ENCODE measurements around the gene LRRC46.
A peak's percentile ranks its signal among the peaks of the same experiment; 100 is the strongest.

Gene LRRC46

GRCh38 chr17:47872019-47872650, 40.7 kb downstream of the LRRC46 start:
- no peaks in the 10 kb centered on the region for H3K9me3 Mint-ChIP-seq
- TF ChIP-seq, protein P1, sequence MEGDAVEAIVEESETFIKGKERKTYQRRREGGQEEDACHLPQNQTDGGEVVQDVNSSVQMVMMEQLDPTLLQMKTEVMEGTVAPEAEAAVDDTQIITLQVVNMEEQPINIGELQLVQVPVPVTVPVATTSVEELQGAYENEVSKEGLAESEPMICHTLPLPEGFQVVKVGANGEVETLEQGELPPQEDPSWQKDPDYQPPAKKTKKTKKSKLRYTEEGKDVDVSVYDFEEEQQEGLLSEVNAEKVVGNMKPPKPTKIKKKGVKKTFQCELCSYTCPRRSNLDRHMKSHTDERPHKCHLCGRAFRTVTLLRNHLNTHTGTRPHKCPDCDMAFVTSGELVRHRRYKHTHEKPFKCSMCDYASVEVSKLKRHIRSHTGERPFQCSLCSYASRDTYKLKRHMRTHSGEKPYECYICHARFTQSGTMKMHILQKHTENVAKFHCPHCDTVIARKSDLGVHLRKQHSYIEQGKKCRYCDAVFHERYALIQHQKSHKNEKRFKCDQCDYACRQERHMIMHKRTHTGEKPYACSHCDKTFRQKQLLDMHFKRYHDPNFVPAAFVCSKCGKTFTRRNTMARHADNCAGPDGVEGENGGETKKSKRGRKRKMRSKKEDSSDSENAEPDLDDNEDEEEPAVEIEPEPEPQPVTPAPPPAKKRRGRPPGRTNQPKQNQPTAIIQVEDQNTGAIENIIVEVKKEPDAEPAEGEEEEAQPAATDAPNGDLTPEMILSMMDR (IDR thresholded peaks at IDR 0.05): no peak
- H3K36me3 Mint-ChIP-seq (ENCODE audit: low read depth): no peaks in the 10 kb centered on the region
- DNase-seq: peak; percentile 57
- peaks cover 7% of the 10 kb centered on the region for H3K27me3 Mint-ChIP-seq (ENCODE audit: low read depth, poor library complexity)
- no peak overlapping the region for H3K27ac Mint-ChIP-seq
- peaks cover 90% of the 10 kb centered on the region for H3K4me1 Mint-ChIP-seq
- peak overlapping the region; percentile 52 for H3K4me3 Mint-ChIP-seq

- no peaks in the 10 kb centered on the region for H3K9me3 Mint-ChIP-seq
- TF ChIP-seq, protein P1 (IDR thresholded peaks at IDR 0.05): no peak
- H3K36me3 Mint-ChIP-seq (ENCODE audit: low read depth): no peaks in the 10 kb centered on the region
- DNase-seq: no peak
- peaks cover 7% of the 10 kb centered on the region for H3K27me3 Mint-ChIP-seq (ENCODE audit: low read depth, poor library complexity)
- H3K27ac Mint-ChIP-seq: no peak overlapping the region
- H3K4me3 Mint-ChIP-seq: peak overlapping the region; percentile 60
- peaks cover 90% of the 10 kb centered on the region for H3K4me1 Mint-ChIP-seq
These were observed 41.2 kb downstream of the LRRC46 start for GRCh38 chr17:47872651-47873161.

DNA sequence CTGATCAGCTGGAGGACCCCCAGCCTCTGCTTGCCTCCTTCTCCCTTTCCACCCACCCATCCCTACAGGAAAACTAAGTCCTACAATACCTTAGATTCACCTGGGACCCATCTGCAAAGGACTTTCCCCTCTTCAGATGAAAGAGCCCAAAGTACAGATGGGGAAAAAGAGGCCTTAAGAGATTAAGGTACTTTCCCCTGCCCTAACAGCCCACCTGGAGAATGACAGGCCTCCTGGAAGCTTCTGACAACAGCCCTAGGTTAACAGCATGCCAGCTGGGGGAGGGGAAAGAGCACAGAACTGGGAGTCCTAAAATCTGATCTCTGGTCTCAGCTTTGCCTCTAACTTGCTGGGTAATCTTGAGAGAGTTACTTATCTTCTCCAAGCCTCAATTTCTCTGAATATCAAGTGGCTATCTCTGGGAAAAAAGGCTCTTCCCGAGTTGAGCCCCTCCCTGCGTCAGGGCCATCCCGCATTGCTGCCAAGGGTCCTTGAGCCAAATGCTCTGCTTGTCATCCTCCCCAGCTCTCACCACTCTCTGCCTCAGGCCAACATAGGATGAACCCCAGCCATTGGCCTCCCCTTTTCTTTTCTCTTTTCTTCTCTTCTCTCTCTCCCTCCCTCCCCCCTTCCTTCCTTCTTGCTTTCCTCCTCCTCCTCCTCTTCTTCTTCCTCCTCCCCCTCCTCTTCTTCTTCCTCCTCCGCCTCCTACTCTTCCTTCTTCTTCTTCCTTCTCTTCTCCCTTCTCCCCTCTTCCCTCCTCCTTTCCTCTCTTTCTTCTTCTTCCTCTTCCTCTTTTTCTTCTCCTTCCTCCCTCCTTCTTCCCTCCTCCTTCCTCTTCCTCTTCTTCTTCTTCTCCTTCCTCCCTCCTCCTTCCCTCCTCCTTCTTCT, 42.0 kb downstream of the LRRC46 start:
- Mint-ChIP-seq H3K4me3 (peak overlapping the region; percentile 60), H3K4me1 (peaks cover 90% of the 10 kb centered on the region), H3K36me3 (ENCODE audit: low read depth) (no peaks in the 10 kb centered on the region), H3K27ac (no peak overlapping the region), H3K9me3 (no peaks in the 10 kb centered on the region), H3K27me3 (ENCODE audit: low read depth, poor library complexity) (peaks cover 7% of the 10 kb centered on the region)
- no peak for DNase-seq
- TF ChIP-seq, protein P1 (IDR thresholded peaks at IDR 0.05): no peak

GRCh38 chr17:47875011-47875985, 43.8 kb downstream of the LRRC46 start:
- TF ChIP-seq, protein P1 (IDR thresholded peaks at IDR 0.05): no peak
- Mint-ChIP-seq H3K27me3 (ENCODE audit: low read depth, poor library complexity) (peaks cover 11% of the 10 kb centered on the region), H3K9me3 (no peaks in the 10 kb centered on the region), H3K36me3 (ENCODE audit: low read depth) (no peaks in the 10 kb centered on the region), H3K4me1 (peaks cover 90% of the 10 kb centered on the region), H3K4me3 (peak overlapping the region; percentile 31), H3K27ac (no peak overlapping the region)
- DNase-seq: no peak

DNA sequence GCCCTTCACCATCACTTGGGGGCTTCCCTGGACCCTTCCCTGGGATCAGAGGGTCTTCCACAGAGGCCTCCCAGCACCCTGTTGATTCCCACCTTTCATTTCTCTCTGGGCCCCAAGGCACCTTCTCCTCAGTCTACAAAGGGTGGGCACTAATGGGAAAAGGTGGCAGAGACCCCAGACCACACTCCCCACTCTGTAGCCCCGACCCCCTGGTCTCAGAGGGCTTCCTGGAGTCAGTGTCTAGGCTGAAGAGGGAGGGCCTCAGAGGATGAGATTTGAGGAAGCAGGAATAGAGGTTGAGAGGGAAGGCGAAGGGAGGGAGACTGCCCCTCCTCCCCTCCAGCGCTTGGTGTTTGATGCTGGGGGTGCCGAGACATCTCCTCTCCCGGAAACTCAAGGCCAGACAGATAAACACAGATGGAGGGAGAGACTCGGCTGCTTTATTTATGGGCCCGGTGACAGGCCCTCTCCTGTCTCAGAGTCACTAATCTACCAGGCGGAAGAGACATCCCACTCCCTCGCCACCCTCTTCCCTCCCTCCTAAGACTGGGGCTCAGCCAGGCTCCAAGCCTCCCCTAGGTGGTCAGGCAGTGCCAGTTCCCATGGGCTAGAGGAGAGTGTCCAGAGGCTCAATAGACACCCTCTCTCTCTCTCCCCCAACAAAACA, 46.0 kb downstream of the LRRC46 start:
- H3K4me1 Mint-ChIP-seq: peaks cover 88% of the 10 kb centered on the region
- H3K27ac Mint-ChIP-seq: peak overlapping the region; percentile 93
- no peaks in the 10 kb centered on the region for H3K9me3 Mint-ChIP-seq
- no peaks in the 10 kb centered on the region for H3K36me3 Mint-ChIP-seq (ENCODE audit: low read depth)
- peak; percentile 68 for DNase-seq
- TF ChIP-seq, protein P1 (IDR thresholded peaks at IDR 0.05): no peak
- peak overlapping the region; percentile 13 for H3K4me3 Mint-ChIP-seq
- peaks cover 5% of the 10 kb centered on the region for H3K27me3 Mint-ChIP-seq (ENCODE audit: low read depth, poor library complexity)
